HEK293 (cell line): ENCODE measurements around the gene ZNF324.

ENCODE experiments used
- CTCF ChIA-PET: fragments of 350-600 bp; formaldehyde crosslinking; extraction: SDS; loops from one replicate; lab custom pipeline; 2021; ENCODE audit warnings: antibody characterized with exemption; lab: Yijun Ruan, JAX
- POLR2A ChIA-PET: fragments of 300-600 bp; formaldehyde crosslinking; extraction: SDS; loops from one replicate; lab custom pipeline; 2020; ENCODE audit warnings: antibody characterized with exemption, inconsistent platforms; lab: Yijun Ruan, JAX
- H3K27ac ChIP-seq: fragments of 200-500 bp; sonication (Bioruptor generic); 2 replicates; pipeline ENCODE4 v1.5.1; 2014; ENCODE audit warnings: low read depth, low read length, control low read depth, inconsistent platforms; ENCODE audit errors: extremely low read depth
- H3K36me3 ChIP-seq, 2 experiments: fragments of 200-500 bp in 1 of 2; sonication (Bioruptor generic) in 1 of 2; 1 replicate in 1 of 2; 2 replicates in 1 of 2; pipeline ENCODE4 v1.5.1; 2014 to 2017; ENCODE audit warnings: inconsistent platforms in 2 of 2, low read length in 2 of 2; ENCODE audit not compliant: control insufficient read depth in 2 of 2, insufficient read depth in 1 of 2
- H3K4me1 ChIP-seq: fragments of 200-500 bp; sonication (Bioruptor generic); 2 replicates; pipeline ENCODE4 v1.5.1; 2014; ENCODE audit warnings: mild to moderate bottlenecking, low read length, inconsistent platforms; ENCODE audit not compliant: control insufficient read depth, insufficient read depth
- H3K4me3 ChIP-seq: 2 replicates; pipeline ENCODE4 v1.5.1; 2011; ENCODE audit warnings: low read depth, mild to moderate bottlenecking, control low read depth, low read length, moderate library complexity
- H3K9me3 ChIP-seq: fragments of 200-500 bp; sonication (Bioruptor generic); 2 replicates; pipeline ENCODE4 v1.5.1; 2014; ENCODE audit warnings: low read depth, low read length, inconsistent platforms; ENCODE audit not compliant: control insufficient read depth, insufficient read depth
- BCL11A ChIP-seq: fragments of 450-650 bp; formaldehyde crosslinking; IDR thresholded peaks from 2 replicates; pipeline ENCODE4 v1.5.1; 2016; ENCODE audit warnings: low read depth, missing biosample characterization, missing genetic modification characterization
- BCL11B ChIP-seq: fragments of 450-650 bp; formaldehyde crosslinking; IDR thresholded peaks from 2 replicates; pipeline ENCODE4 v1.5.1; 2016; ENCODE audit warnings: low read depth, missing biosample characterization, missing genetic modification characterization
- EGR2 ChIP-seq: fragments of 450-650 bp; formaldehyde crosslinking; IDR thresholded peaks from 2 replicates; pipeline ENCODE4 v1.5.1; 2016; ENCODE audit warnings: low read depth, missing biosample characterization, missing genetic modification characterization
- GLI2 ChIP-seq: fragments of 450-650 bp; formaldehyde crosslinking; IDR thresholded peaks from 2 replicates; pipeline ENCODE4; 2017; ENCODE audit warnings: missing biosample characterization, missing genetic modification characterization, low read depth, borderline replicate concordance
- HOXA7 ChIP-seq: sonication (generic); formaldehyde crosslinking; IDR thresholded peaks from 2 replicates; pipeline ENCODE4 v1.8.1; 2022; ENCODE audit warnings: missing genetic modification reagents, borderline replicate concordance
- KLF1 ChIP-seq: fragments of 450-650 bp; formaldehyde crosslinking; IDR thresholded peaks from 2 replicates; pipeline ENCODE4 v1.5.1; 2016; ENCODE audit warnings: missing biosample characterization, missing genetic modification characterization
- KLF8 ChIP-seq: fragments of 450-650 bp; formaldehyde crosslinking; IDR thresholded peaks from 2 replicates; pipeline ENCODE4 v1.5.1; 2016; ENCODE audit warnings: missing biosample characterization, missing genetic modification characterization
- SCRT1 ChIP-seq: fragments of 450-650 bp; formaldehyde crosslinking; IDR thresholded peaks from 2 replicates; pipeline ENCODE4 v1.5.1; 2016; ENCODE audit warnings: missing biosample characterization, missing genetic modification characterization, borderline replicate concordance
- SETDB1 ChIP-seq: IDR thresholded peaks from one replicate; pipeline ENCODE4 v1.6.1; 2017; ENCODE audit warnings: mild to moderate bottlenecking, low read length, moderate library complexity, mixed read lengths; ENCODE audit not compliant: insufficient read length
- SP2 ChIP-seq: fragments of 450-650 bp; formaldehyde crosslinking; IDR thresholded peaks from 2 replicates; pipeline ENCODE4 v1.5.1; 2016; ENCODE audit warnings: missing biosample characterization, missing genetic modification characterization
- TCF7L2 ChIP-seq: IDR thresholded peaks from 2 replicates; pipeline ENCODE4 v1.6.1; 2011; ENCODE audit warnings: low read depth, mild to moderate bottlenecking, inconsistent platforms, low read length, moderate library complexity, borderline replicate concordance
- TRIM28 ChIP-seq: IDR thresholded peaks from 2 replicates; pipeline ENCODE4 v1.6.1; 2011; ENCODE audit warnings: low read length, control low read depth, borderline replicate concordance
- ZEB2 ChIP-seq: fragments of 450-650 bp; formaldehyde crosslinking; IDR thresholded peaks from 2 replicates; pipeline ENCODE4 v1.5.1; 2016; ENCODE audit warnings: missing biosample characterization, missing genetic modification characterization
- ZNF10 ChIP-seq: fragments of 450-650 bp; formaldehyde crosslinking; IDR thresholded peaks from 2 replicates; pipeline ENCODE4 v1.5.1; 2017; ENCODE audit warnings: missing biosample characterization, missing genetic modification characterization
- ZNF214 ChIP-seq: fragments of 450-650 bp; formaldehyde crosslinking; IDR thresholded peaks from 2 replicates; pipeline ENCODE4 v1.5.1; 2017; ENCODE audit warnings: missing biosample characterization, mild to moderate bottlenecking, missing genetic modification characterization, borderline replicate concordance
- ZNF239 ChIP-seq: fragments of 450-650 bp; formaldehyde crosslinking; IDR thresholded peaks from 2 replicates; pipeline ENCODE4 v1.5.1; 2016; ENCODE audit warnings: missing biosample characterization, missing genetic modification characterization
- ZNF473 ChIP-seq: fragments of 450-650 bp; formaldehyde crosslinking; IDR thresholded peaks from 2 replicates; pipeline ENCODE4 v1.5.1; 2017; ENCODE audit warnings: missing biosample characterization, missing genetic modification characterization
- ZNF623 ChIP-seq: fragments of 450-650 bp; formaldehyde crosslinking; IDR thresholded peaks from 2 replicates; pipeline ENCODE4 v1.5.1; 2016; ENCODE audit warnings: missing biosample characterization, missing genetic modification characterization
- TF ChIP-seq, protein P1 (sequence below): fragments of 450-650 bp; formaldehyde crosslinking; IDR thresholded peaks from 2 replicates; pipeline ENCODE4 v1.5.1; 2016; ENCODE audit warnings: missing biosample characterization, missing genetic modification characterization
- TF ChIP-seq, protein P2 (sequence below): fragments of 450-650 bp; formaldehyde crosslinking; IDR thresholded peaks from 2 replicates; pipeline ENCODE4 v1.5.1; 2016; ENCODE audit warnings: missing biosample characterization, missing genetic modification characterization
- TF ChIP-seq, protein P3 (sequence below): fragments of 450-650 bp; formaldehyde crosslinking; IDR thresholded peaks from 2 replicates; pipeline ENCODE4 v1.5.1; 2016; ENCODE audit warnings: missing biosample characterization, missing genetic modification characterization
- TF ChIP-seq, protein P4 (sequence below): fragments of 450-650 bp; formaldehyde crosslinking; IDR thresholded peaks from 2 replicates; pipeline ENCODE4 v1.5.1; 2016; ENCODE audit warnings: missing biosample characterization, missing genetic modification characterization
- TF ChIP-seq, protein P5 (sequence below): fragments of 450-650 bp; formaldehyde crosslinking; IDR thresholded peaks from 2 replicates; pipeline ENCODE4 v1.5.1; 2016; ENCODE audit warnings: missing biosample characterization, missing genetic modification characterization

The ZNF324 gene

DNA sequence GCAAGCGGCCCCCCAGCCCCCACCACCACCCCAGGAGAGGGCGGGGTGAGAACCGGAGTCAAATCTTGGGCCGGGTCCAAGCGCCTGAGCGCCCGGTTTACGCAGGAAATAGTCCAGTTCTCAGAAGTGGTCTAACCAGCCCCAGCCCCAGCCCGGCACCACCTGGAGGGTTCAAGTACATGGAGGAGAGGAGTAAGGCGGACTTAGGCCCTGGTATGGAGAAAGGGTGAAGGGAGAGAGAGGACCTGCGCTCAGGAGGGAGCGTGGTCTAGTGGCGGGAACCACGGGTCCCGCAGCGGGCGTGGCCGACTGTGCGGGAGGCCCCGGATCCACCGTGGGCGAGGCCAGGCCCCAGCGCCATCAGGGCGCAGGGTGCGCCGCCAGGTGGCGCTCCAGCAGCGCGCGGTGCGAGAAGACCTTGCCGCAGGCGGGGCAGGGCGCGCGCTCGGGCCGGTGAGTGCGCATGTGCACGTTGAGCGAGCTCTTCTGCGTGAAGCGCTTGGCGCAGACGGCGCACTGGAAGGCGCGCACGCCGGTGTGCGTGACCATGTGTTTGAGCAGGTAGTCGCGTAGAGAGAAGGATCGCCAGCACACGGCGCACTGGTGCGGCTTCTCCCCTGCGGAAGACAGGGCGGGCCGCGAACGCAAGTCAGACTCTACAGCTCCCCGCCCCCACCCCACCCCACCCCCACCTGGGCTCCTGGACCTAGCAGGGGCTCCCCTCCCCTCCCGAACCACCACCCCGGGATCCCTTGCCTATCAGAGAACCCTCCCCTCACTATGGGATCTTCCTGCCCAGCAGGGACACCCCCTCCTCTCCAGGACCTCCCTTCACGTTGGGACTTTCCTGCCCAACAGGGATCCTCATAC lies 47.0 kb downstream of the ZNF324 start (continued):
- TF ChIP-seq ZEB2 (no peak), ZNF214 (tag by site-specific recombination) (no peak), TRIM28 (no peak), ZNF623 (tag by site-specific recombination) (no peak), KLF8 (tag by site-specific recombination) (no peak), SCRT1 (tag by site-specific recombination) (no peak)
- TF ChIP-seq, protein P1, sequence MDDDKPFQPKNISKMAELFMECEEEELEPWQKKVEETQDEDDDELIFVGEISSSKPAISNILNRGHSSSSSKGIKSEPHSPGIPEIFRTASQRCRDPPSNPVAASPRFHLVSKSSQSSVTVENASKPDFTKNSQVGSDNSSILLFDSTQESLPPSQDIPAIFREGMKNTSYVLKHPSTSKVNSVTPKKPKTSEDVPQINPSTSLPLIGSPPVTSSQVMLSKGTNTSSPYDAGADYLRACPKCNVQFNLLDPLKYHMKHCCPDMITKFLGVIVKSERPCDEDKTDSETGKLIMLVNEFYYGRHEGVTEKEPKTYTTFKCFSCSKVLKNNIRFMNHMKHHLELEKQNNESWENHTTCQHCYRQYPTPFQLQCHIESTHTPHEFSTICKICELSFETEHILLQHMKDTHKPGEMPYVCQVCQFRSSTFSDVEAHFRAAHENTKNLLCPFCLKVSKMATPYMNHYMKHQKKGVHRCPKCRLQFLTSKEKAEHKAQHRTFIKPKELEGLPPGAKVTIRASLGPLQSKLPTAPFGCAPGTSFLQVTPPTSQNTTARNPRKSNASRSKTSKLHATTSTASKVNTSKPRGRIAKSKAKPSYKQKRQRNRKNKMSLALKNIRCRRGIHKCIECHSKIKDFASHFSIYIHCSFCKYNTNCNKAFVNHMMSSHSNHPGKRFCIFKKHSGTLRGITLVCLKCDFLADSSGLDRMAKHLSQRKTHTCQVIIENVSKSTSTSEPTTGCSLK (tag by site-specific recombination) = no peak

DNA sequence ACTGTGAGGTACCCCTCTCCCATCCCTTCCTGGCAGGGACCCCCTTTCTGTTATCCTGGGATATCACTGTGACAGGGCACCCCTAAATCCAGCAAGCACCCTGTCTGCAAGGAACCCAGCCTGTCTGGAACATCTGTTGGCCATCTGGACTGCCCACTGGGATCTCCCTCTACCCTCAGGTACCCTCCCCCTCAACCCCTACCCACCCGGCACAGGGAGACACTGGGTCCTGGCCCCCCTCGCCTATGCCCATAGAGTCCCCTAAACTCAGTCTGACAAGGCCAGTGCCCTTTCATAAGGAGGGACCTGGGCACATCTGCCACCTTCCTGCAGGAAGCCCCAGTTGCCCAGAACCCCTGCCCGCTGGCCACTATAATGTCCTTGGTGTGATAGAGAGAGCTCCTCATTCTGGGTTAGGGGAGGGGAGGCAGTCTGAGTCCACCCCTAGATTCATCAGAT lies 47.7 kb downstream of the ZNF324 start:
- Histone ChIP-seq H3K9me3 (no peaks in the 10 kb centered on the region), H3K36me3 (peaks cover 0 to 27% of the 10 kb centered on the region in 2 experiments; a peak in 1 of 3 replicates), H3K4me1 (0 out of 2 replicates have a peak, but pooled peaks cover 6% of the 10 kb centered on the region), H3K4me3 (no peak overlapping the region), H3K27ac (no peak overlapping the region)
- POLR2A ChIA-PET = interaction anchor here (1.1 kb wide), 1 partner anchor 40 kb away, joined by 4 read pairs; the partner anchor contains the start of gene CHMP2A
- CTCF ChIA-PET = no interaction called here
- no peak for TF ChIP-seq KLF1 (tag by site-specific recombination)
- TF ChIP-seq, protein P2, sequence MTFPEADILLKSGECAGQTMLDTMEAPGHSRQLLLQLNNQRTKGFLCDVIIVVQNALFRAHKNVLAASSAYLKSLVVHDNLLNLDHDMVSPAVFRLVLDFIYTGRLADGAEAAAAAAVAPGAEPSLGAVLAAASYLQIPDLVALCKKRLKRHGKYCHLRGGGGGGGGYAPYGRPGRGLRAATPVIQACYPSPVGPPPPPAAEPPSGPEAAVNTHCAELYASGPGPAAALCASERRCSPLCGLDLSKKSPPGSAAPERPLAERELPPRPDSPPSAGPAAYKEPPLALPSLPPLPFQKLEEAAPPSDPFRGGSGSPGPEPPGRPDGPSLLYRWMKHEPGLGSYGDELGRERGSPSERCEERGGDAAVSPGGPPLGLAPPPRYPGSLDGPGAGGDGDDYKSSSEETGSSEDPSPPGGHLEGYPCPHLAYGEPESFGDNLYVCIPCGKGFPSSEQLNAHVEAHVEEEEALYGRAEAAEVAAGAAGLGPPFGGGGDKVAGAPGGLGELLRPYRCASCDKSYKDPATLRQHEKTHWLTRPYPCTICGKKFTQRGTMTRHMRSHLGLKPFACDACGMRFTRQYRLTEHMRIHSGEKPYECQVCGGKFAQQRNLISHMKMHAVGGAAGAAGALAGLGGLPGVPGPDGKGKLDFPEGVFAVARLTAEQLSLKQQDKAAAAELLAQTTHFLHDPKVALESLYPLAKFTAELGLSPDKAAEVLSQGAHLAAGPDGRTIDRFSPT = peak; percentile 28; the same call in 1 of the 2 replicates
- no peak for TF ChIP-seq GLI2

DNA sequence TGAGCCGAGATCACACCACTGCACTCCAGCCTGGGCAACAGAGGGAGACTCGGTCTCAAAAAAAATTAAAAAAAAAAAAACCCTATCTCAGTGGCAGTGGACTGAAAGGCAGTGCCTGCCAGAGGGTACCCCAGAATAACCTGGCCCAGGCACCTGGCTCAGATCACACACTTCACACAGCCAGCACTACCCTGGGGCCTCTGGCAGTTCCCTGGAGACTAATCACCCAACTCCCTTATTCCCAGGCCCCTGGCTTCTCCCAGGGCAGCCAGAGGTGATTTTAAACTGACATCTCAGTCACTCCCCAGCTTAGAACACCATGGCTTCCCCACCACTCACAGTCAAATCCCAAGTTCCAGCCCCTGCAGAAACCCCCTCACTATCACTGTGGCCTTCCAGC lies 48.4 kb downstream of the ZNF324 start:
- ChIA-PET POLR2A (interaction anchor here (1.1 kb wide), 1 partner anchor 40 kb away, joined by 4 read pairs; the partner anchor contains the start of gene CHMP2A), CTCF (no interaction called here)
- Histone ChIP-seq H3K36me3 (peaks cover 0 to 27% of the 10 kb centered on the region in 2 experiments; a peak in 1 of 3 replicates), H3K9me3 (no peaks in the 10 kb centered on the region), H3K27ac (no peak overlapping the region), H3K4me3 (no peak overlapping the region), H3K4me1 (0 out of 2 replicates have a peak, but pooled peaks cover 6% of the 10 kb centered on the region)
- no peak for TF ChIP-seq ZNF10 (tag by site-specific recombination)
- TF ChIP-seq, protein P3, sequence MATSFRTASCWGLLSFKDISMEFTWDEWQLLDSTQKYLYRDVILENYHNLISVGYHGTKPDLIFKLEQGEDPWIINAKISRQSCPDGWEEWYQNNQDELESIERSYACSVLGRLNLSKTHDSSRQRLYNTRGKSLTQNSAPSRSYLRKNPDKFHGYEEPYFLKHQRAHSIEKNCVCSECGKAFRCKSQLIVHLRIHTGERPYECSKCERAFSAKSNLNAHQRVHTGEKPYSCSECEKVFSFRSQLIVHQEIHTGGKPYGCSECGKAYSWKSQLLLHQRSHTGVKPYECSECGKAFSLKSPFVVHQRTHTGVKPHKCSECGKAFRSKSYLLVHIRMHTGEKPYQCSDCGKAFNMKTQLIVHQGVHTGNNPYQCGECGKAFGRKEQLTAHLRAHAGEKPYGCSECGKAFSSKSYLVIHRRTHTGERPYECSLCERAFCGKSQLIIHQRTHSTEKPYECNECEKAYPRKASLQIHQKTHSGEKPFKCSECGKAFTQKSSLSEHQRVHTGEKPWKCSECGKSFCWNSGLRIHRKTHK (tag by site-specific recombination) = no peak
- TF ChIP-seq, protein P4, sequence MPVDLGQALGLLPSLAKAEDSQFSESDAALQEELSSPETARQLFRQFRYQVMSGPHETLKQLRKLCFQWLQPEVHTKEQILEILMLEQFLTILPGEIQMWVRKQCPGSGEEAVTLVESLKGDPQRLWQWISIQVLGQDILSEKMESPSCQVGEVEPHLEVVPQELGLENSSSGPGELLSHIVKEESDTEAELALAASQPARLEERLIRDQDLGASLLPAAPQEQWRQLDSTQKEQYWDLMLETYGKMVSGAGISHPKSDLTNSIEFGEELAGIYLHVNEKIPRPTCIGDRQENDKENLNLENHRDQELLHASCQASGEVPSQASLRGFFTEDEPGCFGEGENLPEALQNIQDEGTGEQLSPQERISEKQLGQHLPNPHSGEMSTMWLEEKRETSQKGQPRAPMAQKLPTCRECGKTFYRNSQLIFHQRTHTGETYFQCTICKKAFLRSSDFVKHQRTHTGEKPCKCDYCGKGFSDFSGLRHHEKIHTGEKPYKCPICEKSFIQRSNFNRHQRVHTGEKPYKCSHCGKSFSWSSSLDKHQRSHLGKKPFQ (tag by site-specific recombination) = no peak
- no peak for TF ChIP-seq BCL11B (tag by site-specific recombination)
- no peak for TF ChIP-seq BCL11A
- TF ChIP-seq EGR2 (tag by site-specific recombination) = no peak
- TF ChIP-seq SP2 (tag by site-specific recombination) = no peak
- TF ChIP-seq, protein P5, sequence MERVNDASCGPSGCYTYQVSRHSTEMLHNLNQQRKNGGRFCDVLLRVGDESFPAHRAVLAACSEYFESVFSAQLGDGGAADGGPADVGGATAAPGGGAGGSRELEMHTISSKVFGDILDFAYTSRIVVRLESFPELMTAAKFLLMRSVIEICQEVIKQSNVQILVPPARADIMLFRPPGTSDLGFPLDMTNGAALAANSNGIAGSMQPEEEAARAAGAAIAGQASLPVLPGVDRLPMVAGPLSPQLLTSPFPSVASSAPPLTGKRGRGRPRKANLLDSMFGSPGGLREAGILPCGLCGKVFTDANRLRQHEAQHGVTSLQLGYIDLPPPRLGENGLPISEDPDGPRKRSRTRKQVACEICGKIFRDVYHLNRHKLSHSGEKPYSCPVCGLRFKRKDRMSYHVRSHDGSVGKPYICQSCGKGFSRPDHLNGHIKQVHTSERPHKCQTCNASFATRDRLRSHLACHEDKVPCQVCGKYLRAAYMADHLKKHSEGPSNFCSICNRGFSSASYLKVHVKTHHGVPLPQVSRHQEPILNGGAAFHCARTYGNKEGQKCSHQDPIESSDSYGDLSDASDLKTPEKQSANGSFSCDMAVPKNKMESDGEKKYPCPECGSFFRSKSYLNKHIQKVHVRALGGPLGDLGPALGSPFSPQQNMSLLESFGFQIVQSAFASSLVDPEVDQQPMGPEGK (tag by site-specific recombination) = no peak
- TF ChIP-seq SETDB1 = no peak
- no peak for TF ChIP-seq ZNF473 (tag by site-specific recombination)
- TF ChIP-seq TCF7L2 = no peak
- TF ChIP-seq ZNF239 (tag by site-specific recombination) = no peak
- no peak for TF ChIP-seq HOXA7 (CRISPR knock-in tag)
